Thyroid gland (tissue), 4 donors: ENCODE data around the gene COMT.

Source experiments
- POLR2A ChIP-seq, 2 donors: fragments of 450-650 bp; IDR thresholded peaks; one replicate each; pipeline ENCODE4 v1.6.1; 2017; ENCODE audit warnings: antibody characterized with exemption in 2 of 2, mild to moderate bottlenecking in 2 of 2, moderate library complexity in 1 of 2
- TF ChIP-seq, protein P1 (sequence below), 6 experiments: fragments of 200-600 bp in 3 of 6; fragments of 450-650 bp in 3 of 6; sonication (generic) in 3 of 6; IDR thresholded peaks; one replicate each; pipeline ENCODE4 v1.5.1; 2016 to 2019; ENCODE audit warnings: antibody characterized with exemption in 6 of 6, mild to moderate bottlenecking in 2 of 6, inconsistent platforms in 1 of 6, moderate library complexity in 1 of 6

GRCh38 chr22:20016734-20017621 is 75.4 kb downstream of the COMT start, which contains the start of gene ARVCF:
- TF ChIP-seq POLR2A (IDR thresholded peaks at IDR 0.05): peak in 1 of 2 donors; percentile 61
- TF ChIP-seq, protein P1, sequence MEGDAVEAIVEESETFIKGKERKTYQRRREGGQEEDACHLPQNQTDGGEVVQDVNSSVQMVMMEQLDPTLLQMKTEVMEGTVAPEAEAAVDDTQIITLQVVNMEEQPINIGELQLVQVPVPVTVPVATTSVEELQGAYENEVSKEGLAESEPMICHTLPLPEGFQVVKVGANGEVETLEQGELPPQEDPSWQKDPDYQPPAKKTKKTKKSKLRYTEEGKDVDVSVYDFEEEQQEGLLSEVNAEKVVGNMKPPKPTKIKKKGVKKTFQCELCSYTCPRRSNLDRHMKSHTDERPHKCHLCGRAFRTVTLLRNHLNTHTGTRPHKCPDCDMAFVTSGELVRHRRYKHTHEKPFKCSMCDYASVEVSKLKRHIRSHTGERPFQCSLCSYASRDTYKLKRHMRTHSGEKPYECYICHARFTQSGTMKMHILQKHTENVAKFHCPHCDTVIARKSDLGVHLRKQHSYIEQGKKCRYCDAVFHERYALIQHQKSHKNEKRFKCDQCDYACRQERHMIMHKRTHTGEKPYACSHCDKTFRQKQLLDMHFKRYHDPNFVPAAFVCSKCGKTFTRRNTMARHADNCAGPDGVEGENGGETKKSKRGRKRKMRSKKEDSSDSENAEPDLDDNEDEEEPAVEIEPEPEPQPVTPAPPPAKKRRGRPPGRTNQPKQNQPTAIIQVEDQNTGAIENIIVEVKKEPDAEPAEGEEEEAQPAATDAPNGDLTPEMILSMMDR (IDR thresholded peaks at IDR 0.05): peak in 4 of 6 experiments; percentile 4 to 44 (median 26)
